Loucy (cell line): ENCODE results near the gene RAPGEF2.
"Not testable (repeated sequence)": the region's sequence is repeated elsewhere in the genome, so short reads cannot be mapped to it uniquely, and the experiment has no call there.

ENCODE experiments used
- H2AFZ ChIP-seq: fragments of 200-600 bp; sonication (generic); 2 replicates; pipeline ENCODE4 v1.6.0; 2016; ENCODE audit warnings: antibody characterized with exemption, mild to moderate bottlenecking, low read length, moderate library complexity
- H3F3A ChIP-seq: fragments of 200-600 bp; 2 replicates; pipeline ENCODE4 v1.6.0; 2016; ENCODE audit warnings: antibody characterized with exemption, low read depth, mild to moderate bottlenecking
- H3K27me3 ChIP-seq: fragments of 200-600 bp; sonication (generic); 2 replicates; pipeline ENCODE4 v1.6.1; 2014; ENCODE audit warnings: low read length, mild to moderate bottlenecking; ENCODE audit not compliant: insufficient read depth, poor library complexity, severe bottlenecking
- H3K36me3 ChIP-seq: fragments of 200-600 bp; sonication (generic); 2 replicates; pipeline ENCODE4 v1.6.1; 2016; ENCODE audit warnings: low read length; ENCODE audit not compliant: insufficient read depth
- H3K4me1 ChIP-seq: fragments of 200-600 bp; sonication (generic); 2 replicates; pipeline ENCODE4 v1.5.1; 2014; ENCODE audit warnings: low read length, mild to moderate bottlenecking; ENCODE audit not compliant: insufficient read depth, poor library complexity, severe bottlenecking
- H3K4me2 ChIP-seq: fragments of 200-600 bp; sonication (generic); 2 replicates; pipeline ENCODE4 v1.6.0; 2014; ENCODE audit warnings: antibody characterized with exemption, low read length, low read depth, mild to moderate bottlenecking; ENCODE audit not compliant: poor library complexity, severe bottlenecking
- H3K4me3 ChIP-seq: fragments of 200-600 bp; sonication (generic); 2 replicates; pipeline ENCODE4 v1.5.1; 2014; ENCODE audit warnings: low read length, mild to moderate bottlenecking, mixed read lengths; ENCODE audit not compliant: poor library complexity, severe bottlenecking
- H3K79me2 ChIP-seq: fragments of 200-600 bp; sonication (generic); 2 replicates; pipeline ENCODE4 v1.6.1; 2014; ENCODE audit warnings: low read length; ENCODE audit not compliant: insufficient read depth
- H3K9ac ChIP-seq: fragments of 200-600 bp; sonication (generic); 2 replicates; pipeline ENCODE4 v1.6.0; 2014; ENCODE audit warnings: mild to moderate bottlenecking, low read depth, low read length, moderate library complexity; ENCODE audit not compliant: poor library complexity, severe bottlenecking
- H3K9me2 ChIP-seq: fragments of 200-600 bp; sonication (generic); replicated peaks from 2 replicates; pipeline ENCODE4 v1.6.1; 2016; ENCODE audit warnings: low read depth, low read length, mixed read lengths
- H3K9me3 ChIP-seq: fragments of 200-600 bp; sonication (generic); 2 replicates; pipeline ENCODE4 v1.6.1; 2014; ENCODE audit warnings: mild to moderate bottlenecking, antibody characterized with exemption, low read length, low read depth; ENCODE audit not compliant: insufficient read depth
- H4K20me1 ChIP-seq: fragments of 200-600 bp; sonication (generic); 2 replicates; pipeline ENCODE4 v1.6.0; 2014; ENCODE audit warnings: antibody characterized with exemption, low read length, mild to moderate bottlenecking; ENCODE audit not compliant: insufficient read depth, poor library complexity, severe bottlenecking
- CTCF ChIP-seq: fragments of 200-600 bp; sonication (generic); conservative IDR thresholded peaks from 2 replicates; pipeline ENCODE4 v1.5.1; 2014; ENCODE audit warnings: mild to moderate bottlenecking, antibody characterized with exemption, low read length
- EZH2phosphoT487 ChIP-seq: fragments of 200-600 bp; IDR thresholded peaks from 2 replicates; pipeline ENCODE4 v1.6.1; 2018; ENCODE audit warnings: antibody characterized with exemption, mild to moderate bottlenecking, moderate library complexity, borderline replicate concordance

RAPGEF2 gene

GRCh38 chr4:159378056-159378616, 275.3 kb downstream of the RAPGEF2 start:
- Histone ChIP-seq H3K4me2 (no peak overlapping the region), H3K9me3 (no peaks in the 10 kb centered on the region), H3F3A (no peaks in the 10 kb centered on the region), H3K79me2 (no peaks in the 10 kb centered on the region), H2AFZ (no peak overlapping the region), H3K9ac (no peak overlapping the region), H3K4me3 (no peak overlapping the region), H3K4me1 (peaks cover 8% of the 10 kb centered on the region), H4K20me1 (no peaks in the 10 kb centered on the region), H3K9me2 (no peaks in the 10 kb centered on the region), H3K36me3 (no peaks in the 10 kb centered on the region), H3K27me3 (no peaks in the 10 kb centered on the region)
- TF ChIP-seq CTCF (no peak), EZH2phosphoT487 (no peak)

- H3K9me3 ChIP-seq, H3K27me3 ChIP-seq, H3K9me2 ChIP-seq, H3K4me3 ChIP-seq, H3K79me2 ChIP-seq, H3F3A ChIP-seq, H2AFZ ChIP-seq, H3K9ac ChIP-seq, H3K36me3 ChIP-seq, H4K20me1 ChIP-seq, H3K4me1 ChIP-seq: not testable (repeated sequence)
- peak overlapping the region; percentile 17 for H3K4me2 ChIP-seq
Measured at GRCh38 chr4:159379064-159379463, 276.2 kb downstream of the RAPGEF2 start.

- no peaks in the 10 kb centered on the region for H3K9me2 ChIP-seq
- TF ChIP-seq EZH2phosphoT487 (no peak), CTCF (no peak)
- peaks cover 9% of the 10 kb centered on the region for H3K4me1 ChIP-seq
- no peaks in the 10 kb centered on the region for H4K20me1 ChIP-seq
- H3K36me3 ChIP-seq: no peaks in the 10 kb centered on the region
- no peak overlapping the region for H3K9ac ChIP-seq
- H3F3A ChIP-seq: no peaks in the 10 kb centered on the region
- no peak overlapping the region for H3K4me3 ChIP-seq
- no peaks in the 10 kb centered on the region for H3K27me3 ChIP-seq
- H3K9me3 ChIP-seq: no peaks in the 10 kb centered on the region
- H3K79me2 ChIP-seq: no peaks in the 10 kb centered on the region
- no peak overlapping the region for H3K4me2 ChIP-seq
- H2AFZ ChIP-seq: no peak overlapping the region
Measured at GRCh38 chr4:159379836-159380235, 277.0 kb downstream of the RAPGEF2 start.

GRCh38 chr4:159382856-159383561, 280.1 kb downstream of the RAPGEF2 start:
- Histone ChIP-seq H3K79me2 (no peaks in the 10 kb centered on the region), H3K4me1 (peaks cover 9% of the 10 kb centered on the region), H3K36me3 (no peaks in the 10 kb centered on the region), H3F3A (no peaks in the 10 kb centered on the region), H2AFZ (peak overlapping the region; percentile 47), H3K4me3 (no peak overlapping the region), H4K20me1 (no peaks in the 10 kb centered on the region), H3K9me3 (no peaks in the 10 kb centered on the region), H3K9ac (no peak overlapping the region), H3K27me3 (no peaks in the 10 kb centered on the region), H3K9me2 (no peaks in the 10 kb centered on the region), H3K4me2 (no peak overlapping the region)
- no peak for TF ChIP-seq EZH2phosphoT487
- no peak for TF ChIP-seq CTCF
